NCI-H1930 (cell line): ENCODE results near the gene EEF2.
"Not testable (repeated sequence)": the region's sequence is repeated elsewhere in the genome, so short reads cannot be mapped to it uniquely, and the experiment has no call there.

Source experiments
- DNase-seq, 2 experiments: peaks; one replicate each; lab custom pipeline; 2025; lab: John Stamatoyannopoulos, UW

Gene EEF2

DNA sequence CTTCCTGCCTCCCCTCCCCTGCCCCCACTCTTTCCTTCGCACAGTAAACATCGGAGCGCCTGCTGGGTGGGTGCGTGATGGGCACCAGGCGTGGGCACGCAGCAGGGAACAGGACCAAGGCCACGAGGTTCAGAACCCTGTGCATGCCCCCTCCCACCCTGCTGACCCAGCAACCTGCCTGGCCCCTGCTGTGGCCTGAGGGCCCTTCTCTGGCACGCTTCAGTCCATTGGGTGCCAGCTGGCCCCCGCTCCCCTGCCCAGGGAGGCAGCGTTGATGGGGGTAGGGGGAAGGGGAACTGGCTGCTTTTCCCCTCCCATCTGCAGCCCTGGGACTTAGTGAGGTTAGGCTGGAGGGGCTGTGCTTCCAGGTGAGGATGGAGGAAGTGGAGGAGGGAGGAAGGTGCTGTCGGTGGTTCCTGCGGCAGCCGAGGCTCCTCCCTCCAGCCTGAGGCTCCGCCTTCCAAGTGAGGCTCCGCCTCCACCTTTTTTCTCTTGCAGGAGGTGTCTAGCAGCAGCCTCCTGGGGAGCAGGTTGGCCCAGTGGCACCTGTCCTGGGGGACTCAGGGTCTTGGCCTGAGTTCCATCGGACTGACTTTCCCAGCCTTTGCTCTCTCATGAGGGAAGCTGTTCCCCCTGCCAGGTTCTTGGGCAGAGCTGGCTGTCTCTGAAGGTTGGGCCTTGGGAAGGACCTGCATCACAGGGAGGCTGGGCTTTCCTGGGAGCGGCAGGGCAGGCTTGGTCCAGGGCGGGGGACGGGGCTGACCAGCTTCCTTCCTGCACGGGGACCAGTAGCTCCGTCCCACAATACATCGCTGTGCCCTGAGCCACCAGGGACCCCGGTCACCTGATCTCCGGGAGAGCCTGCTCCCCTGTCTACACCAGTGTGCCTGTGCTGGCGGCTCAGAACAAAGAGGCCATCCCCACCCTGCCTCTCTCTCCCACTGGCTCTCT lies 29.6 kb upstream of the EEF2 start:
- no peak for DNase-seq

DNA sequence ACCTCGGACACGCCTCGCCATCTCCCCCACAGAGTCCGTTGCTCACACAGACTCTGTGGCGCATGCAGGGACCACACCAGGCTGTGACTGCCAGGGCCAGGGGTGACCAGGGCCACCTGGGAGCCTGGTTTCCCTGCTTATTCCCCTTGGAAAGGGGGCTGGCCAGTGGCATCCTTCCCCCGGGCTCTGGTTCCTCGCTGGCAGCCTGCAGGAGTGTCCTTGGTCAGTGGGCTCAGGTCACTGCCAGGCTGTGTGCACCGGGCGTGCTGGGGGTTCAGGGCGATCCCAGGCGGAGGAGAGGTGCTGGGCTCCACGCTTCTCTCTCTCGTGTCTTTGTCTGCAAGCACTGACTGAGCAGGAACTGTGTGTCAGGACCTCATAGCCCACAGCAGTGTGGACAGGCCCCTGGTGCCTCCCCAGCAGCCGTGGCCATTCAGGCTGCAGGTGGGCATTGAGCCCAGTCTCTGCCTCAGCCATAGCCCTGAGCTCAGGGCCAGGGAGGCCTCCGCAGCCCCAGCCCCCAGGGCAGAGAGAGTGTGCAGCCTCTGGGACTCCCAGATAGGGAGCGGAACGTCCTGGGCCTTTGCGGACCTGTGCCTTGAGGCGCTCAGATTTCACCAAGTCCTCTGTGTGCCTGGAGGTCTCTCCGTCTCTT lies 28.8 kb upstream of the EEF2 start:
- no peak for DNase-seq

GRCh38 chr19:4012975-4013634 lies 27.8 kb upstream of the EEF2 start:
- DNase-seq: no peak

- no peak for DNase-seq
Observed at GRCh38 chr19:4012092-4012974, 27.1 kb upstream of the EEF2 start.

DNA sequence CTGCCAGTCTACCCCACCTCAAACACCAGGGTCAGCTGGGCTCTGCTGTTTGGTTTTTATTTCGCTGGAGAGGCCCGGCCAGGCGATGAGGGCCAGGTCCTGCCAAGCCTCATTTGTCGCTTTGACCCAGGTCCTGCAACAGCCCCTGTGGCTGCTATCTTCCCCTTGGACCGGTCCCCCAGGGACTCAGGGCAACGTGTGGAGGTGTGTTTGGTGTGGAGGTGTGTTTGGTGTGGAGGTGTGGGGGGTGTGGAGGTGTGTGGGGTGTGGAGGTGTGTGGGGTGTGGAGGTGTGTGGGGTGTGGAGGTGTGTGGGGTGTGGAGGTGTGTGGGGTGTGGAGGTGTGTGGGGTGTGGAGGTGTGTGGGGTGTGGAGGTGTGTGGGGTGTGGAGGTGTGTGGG lies 26.2 kb upstream of the EEF2 start:
- DNase-seq: not testable (repeated sequence)

GRCh38 chr19:4010808-4011110 lies 25.5 kb upstream of the EEF2 start:
- no peak for DNase-seq

DNA sequence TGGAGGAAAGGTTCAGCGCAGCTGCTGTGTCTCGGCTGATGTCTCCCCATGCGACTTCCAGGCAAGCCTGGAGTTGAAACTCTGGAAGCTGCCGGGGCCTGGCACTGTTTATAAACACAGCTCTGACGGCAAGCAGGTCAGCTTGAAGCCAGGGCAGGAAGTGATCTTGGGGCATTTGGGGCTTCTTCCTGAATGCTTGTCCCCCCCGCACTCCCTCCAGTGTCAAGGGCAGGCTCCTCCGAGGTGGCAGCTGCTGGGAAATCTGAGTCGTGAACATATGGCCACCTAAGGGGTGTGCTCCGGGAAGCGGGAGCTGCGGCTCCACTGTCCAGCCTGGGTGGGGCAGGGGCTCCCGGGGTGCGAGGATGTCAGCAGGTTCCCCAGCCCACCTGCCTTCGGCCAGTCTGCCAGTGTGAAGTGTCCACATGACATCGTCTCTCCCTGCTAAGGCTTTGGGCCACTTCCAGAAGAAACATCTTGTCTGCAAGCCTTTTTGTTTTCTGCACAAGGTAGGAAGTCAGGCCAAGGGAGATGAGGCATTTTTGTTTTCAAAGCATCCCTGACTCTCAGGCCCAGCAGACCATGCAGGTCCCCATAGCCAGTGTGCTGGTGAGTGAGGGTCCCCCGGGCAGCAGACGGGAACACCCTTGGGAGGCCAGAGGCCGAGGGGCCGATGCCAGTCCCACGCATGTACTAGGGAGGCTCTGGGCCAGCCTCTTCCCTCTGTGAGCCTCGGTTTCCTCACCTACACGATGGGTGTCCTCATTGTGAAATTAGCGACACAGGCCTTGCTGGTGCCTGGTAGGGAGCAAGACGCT lies 24.9 kb upstream of the EEF2 start:
- no peak for DNase-seq

GRCh38 chr19:4007836-4008539 lies 22.7 kb upstream of the EEF2 start:
- no peak for DNase-seq

DNA sequence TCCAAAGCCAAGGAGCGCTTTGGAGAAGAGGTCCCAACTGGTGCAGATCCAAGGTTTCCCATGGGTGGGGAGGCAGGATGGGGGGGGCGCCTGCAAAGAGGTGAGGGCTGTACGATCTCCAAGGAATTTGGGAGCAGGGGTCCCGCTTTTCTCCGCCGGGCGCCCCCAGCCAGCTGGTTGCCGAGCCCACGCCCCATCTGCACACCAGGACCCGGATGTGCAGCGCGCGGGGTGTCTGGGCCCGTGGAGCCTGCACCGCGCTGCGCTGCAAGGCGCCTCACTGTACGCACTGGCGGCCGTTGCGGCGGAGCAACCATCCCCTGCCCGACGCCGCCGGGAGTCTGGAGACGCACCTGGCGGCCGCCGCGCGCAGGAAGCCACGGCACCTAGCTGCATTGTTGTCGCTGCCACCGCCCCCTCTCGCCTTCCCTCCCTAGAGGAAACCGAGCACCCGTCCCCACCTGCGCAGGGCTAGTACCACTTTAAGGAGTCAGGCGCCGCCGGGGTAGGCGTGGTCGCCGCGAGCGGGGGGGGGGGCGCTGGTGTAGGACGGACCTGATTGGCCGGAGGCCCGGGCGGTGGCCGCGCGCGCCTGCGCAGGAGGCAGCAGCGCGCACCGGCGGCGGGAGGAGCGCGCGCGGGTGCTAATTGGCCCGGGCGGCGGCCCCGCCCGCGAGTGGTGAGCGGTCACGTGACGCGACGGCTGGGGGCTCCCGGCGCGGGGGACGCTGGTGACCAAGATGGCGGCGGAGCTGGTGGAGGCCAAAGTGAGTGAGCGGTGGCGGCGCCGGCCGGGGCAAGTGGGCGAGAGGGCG lies 22.0 kb upstream of the EEF2 start, which contains the start of gene PIAS4:
TSS of gene PIAS4 (plus strand) at position 716 of the 815 bp plus-strand sequence. CDS start at position 741, 25 bp downstream.
- DNase-seq: peak; percentile 86 to 91

DNA sequence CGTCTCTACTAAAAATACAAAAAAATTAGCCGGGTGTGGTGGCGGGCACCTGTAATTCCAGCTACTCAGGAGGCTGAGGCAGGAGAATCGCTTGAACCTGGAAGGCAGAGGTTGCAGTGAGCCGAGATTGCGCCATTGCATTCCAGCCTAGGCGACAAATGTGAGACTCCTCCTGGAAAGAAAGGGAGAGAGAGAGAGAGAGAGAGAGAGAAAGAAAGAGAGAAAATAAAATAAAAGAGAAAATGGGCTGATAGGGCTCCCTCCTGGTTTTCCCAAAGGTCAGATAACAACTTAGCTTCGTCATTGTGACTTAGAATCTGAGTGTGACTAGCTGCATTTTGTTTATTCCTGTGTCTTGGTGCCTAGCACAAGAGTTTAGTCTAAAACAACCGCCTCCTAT lies 20.2 kb upstream of the EEF2 start:
- DNase-seq: not testable (repeated sequence)

GRCh38 chr19:4000798-4001197 lies 15.5 kb upstream of the EEF2 start:
- DNase-seq: not testable (repeated sequence)

GRCh38 chr19:3998667-3999412 lies 13.6 kb upstream of the EEF2 start:
- DNase-seq: not testable (repeated sequence)

- no peak for DNase-seq
Observed at GRCh38 chr19:3995607-3996006, 10.3 kb upstream of the EEF2 start.

DNA sequence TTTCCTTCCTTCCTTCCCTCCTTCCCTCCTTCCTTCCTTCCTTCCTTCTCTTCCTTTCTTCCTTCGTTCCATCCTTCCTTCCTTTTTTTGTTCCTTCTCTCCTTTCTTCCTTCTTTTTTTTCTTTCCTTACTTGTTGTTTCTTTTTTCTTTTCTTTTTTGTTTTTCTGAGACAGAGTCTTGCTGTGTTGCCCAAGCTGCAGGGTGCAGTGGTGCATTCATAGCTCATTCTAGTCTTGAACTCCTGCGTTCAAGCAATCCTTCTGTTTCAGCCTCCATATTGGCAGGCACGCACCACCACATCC lies 5.5 kb upstream of the EEF2 start:
- no peak for DNase-seq

DNA sequence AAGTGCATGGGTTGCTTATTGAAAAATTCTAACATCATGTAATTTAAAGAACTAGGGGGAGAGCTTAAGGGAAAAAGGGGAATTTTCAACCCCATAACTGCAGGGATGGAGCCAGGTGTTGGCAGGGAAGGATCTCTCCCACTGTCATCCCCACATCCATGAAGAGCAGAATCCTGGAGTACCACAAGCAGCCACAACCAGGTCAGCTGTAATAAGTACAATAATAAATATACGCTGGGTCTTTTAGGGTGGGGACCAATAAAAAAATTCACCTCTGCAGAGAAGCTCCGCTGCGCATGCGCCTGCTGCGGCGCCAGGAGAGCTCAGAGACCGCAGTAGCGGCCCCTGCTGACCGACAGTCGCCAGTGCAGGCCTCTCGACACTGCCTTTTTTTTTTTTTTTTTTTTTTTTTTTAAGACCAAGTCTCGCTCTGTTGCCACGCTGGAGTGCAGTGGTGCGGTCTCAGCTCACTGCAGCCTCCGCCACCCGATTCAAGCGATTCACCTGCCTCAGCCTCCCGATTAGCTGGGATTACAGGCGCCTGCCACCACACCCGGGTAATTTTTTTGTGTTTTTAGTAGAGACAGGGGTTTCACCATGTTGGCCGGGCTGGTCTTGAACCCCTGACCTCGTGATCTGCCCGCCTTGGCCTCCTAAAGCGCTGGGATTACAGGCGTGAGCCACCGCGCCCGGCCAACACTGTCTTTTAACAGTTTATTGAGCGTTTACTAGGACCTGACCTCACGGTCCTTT lies 2.5 kb upstream of the EEF2 start:
- peak; percentile 50 to 83 for DNase-seq

DNA sequence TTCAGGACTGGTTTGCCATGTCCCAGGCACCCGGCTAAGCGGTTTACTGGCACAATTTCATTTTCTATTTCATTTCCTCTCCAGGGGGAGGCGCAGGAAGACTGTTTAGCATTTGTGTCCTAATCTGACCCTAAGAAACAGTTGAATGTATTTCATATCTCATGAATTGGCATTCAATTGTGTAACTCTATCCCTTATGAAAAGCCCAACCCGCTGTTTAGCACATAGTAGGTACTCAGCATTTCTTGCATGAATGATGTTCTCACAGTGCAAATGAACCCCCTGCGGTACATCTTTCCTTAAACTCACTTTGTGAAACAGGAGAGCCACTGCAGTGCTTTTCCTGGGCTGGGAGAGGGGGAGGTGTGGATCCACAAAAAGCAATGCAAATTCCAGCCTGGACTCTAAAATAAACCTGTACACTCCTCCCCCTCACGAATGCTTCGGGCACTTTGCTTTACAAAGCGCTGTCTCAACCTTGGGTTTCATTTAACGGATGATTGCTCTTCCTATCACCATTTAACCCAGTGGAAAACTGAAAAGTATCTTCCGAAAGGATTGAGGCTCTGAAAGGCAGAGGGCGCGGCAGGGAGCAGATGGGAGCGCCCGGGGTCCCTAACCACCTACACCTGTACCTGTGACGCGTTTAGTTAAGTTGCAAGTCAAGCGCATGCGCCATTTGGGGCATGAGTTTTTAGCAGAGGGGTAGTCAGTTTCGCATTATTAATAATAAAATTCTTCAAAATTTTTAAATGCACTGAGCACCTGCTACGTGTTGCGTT lies 1.2 kb upstream of the EEF2 start:
- peak; percentile 67 to 70 for DNase-seq

DNA sequence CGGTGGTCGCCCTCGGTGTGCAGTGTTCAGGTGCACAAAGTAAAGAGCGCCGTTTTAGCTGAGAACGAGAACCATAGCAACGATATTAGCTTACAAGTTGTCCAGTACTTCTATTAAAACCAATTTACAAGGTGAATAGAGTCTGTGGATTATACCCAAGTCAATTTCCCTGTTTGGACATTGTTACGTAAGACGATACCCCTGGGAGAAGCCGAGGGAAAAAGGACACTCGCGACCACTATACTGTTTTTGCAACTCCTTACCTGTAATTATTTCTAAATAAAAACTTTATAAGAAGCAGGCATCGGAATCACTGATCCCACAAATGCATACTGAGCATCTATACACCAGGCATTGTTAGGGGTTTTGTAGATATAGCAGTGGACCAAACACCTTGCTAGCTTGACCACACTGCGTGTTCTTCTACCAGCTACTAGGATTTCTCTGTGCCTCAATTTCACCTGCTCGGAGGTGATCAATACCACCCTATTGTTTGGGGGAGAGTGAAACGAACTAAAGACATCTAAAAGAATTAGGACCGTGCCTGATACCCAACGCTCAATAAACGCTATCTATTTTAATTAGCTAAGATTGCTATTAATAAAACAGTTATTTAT lies 488 bp upstream of the EEF2 start:
- DNase-seq: peak in 1 of 2 experiments; percentile 58
